GM18861 (cell line): ENCODE data around the gene JARID2.
"Not testable (repeated sequence)": the region's sequence is repeated elsewhere in the genome, so short reads cannot be mapped to it uniquely, and the experiment has no call there.

Experiments used
- ATAC-seq: cut with Tn5 transposase; IDR thresholded peaks from one replicate; pipeline ENCODE4 v1.9.1; 2021; ENCODE audit not compliant: unreplicated experiment

Gene JARID2

GRCh38 chr6:15411766-15412165, 165.9 kb downstream of the JARID2 start:
- no peak for ATAC-seq

GRCh38 chr6:15412767-15413166, 166.9 kb downstream of the JARID2 start:
- ATAC-seq = no peak

- no peak for ATAC-seq
Observed at GRCh38 chr6:15413466-15414234, 167.8 kb downstream of the JARID2 start.

- no peak for ATAC-seq
Observed at GRCh38 chr6:15414235-15414612, 168.4 kb downstream of the JARID2 start.

GRCh38 chr6:15415622-15416021, 169.8 kb downstream of the JARID2 start:
- not testable (repeated sequence) for ATAC-seq

GRCh38 chr6:15416932-15417509, 171.2 kb downstream of the JARID2 start:
- no peak for ATAC-seq

- no peak for ATAC-seq
Observed at GRCh38 chr6:15417811-15418210, 171.9 kb downstream of the JARID2 start.

- no peak for ATAC-seq
Observed at GRCh38 chr6:15419493-15419892, 173.6 kb downstream of the JARID2 start.

- ATAC-seq = peak; percentile 82
Observed at GRCh38 chr6:15420959-15421438, 175.1 kb downstream of the JARID2 start.

- peak; percentile 33 for ATAC-seq
Observed at GRCh38 chr6:15421945-15422733, 176.3 kb downstream of the JARID2 start.

GRCh38 chr6:15423286-15423993, 177.6 kb downstream of the JARID2 start:
- ATAC-seq = no peak

GRCh38 chr6:15425947-15426346, 180.1 kb downstream of the JARID2 start:
- ATAC-seq = no peak

GRCh38 chr6:15426395-15426794, 180.5 kb downstream of the JARID2 start:
- ATAC-seq = no peak

- no peak for ATAC-seq
Observed at GRCh38 chr6:15426901-15427300, 181.0 kb downstream of the JARID2 start.

- ATAC-seq = no peak
Observed at GRCh38 chr6:15427331-15428070, 181.6 kb downstream of the JARID2 start.

GRCh38 chr6:15429141-15430110, 183.6 kb downstream of the JARID2 start:
- ATAC-seq = no peak

- ATAC-seq = no peak
Observed at GRCh38 chr6:15430186-15430585, 184.3 kb downstream of the JARID2 start.

GRCh38 chr6:15430931-15431405, 185.1 kb downstream of the JARID2 start:
- ATAC-seq = no peak
